Smooth muscle cell (in vitro differentiated cells): ENCODE measurements around the gene NKAIN2. TPM values are rescaled to one million over a fixed set of nuclear protein-coding genes. Genes with fewer than 3 reads are reported as not detected.

Experiments
- DNase-seq: peaks from one replicate; lab custom pipeline; 2025; ENCODE audit not compliant: unreplicated experiment; lab: John Stamatoyannopoulos, UW
- H2AFZ ChIP-seq: fragments of 200-600 bp; sonication (generic); 2 replicates; pipeline ENCODE4 v1.6.0; 2016; ENCODE audit warnings: antibody characterized with exemption, low read depth, mild to moderate bottlenecking
- H3F3A ChIP-seq: fragments of 200-600 bp; sonication (generic); 2 replicates; pipeline ENCODE4 v1.6.0; 2017; ENCODE audit warnings: antibody characterized with exemption, low read depth
- H3K27ac ChIP-seq: fragments of 200-600 bp; sonication (generic); 2 replicates; pipeline ENCODE4 v1.5.1; 2016; ENCODE audit warnings: low read depth, mild to moderate bottlenecking
- H3K27me3 ChIP-seq: fragments of 200-600 bp; sonication (generic); 2 replicates; pipeline ENCODE4 v1.6.1; 2016; ENCODE audit warnings: low read depth, mild to moderate bottlenecking
- H3K36me3 ChIP-seq: fragments of 200-600 bp; sonication (generic); 2 replicates; pipeline ENCODE4 v1.5.1; 2016; ENCODE audit warnings: low read depth
- H3K4me1 ChIP-seq: fragments of 200-600 bp; sonication (generic); 2 replicates; pipeline ENCODE4 v1.5.1; 2016; ENCODE audit warnings: low read depth
- H3K4me2 ChIP-seq: fragments of 200-600 bp; sonication (generic); 2 replicates; pipeline ENCODE4 v1.6.0; 2016; ENCODE audit warnings: mild to moderate bottlenecking
- H3K4me3 ChIP-seq: fragments of 200-600 bp; sonication (generic); 2 replicates; pipeline ENCODE4 v1.5.1; 2016; ENCODE audit warnings: mild to moderate bottlenecking
- H3K79me2 ChIP-seq: fragments of 200-600 bp; sonication (generic); 2 replicates; pipeline ENCODE4 v1.6.0; 2016; ENCODE audit warnings: low read depth, mild to moderate bottlenecking
- H3K9ac ChIP-seq: fragments of 200-600 bp; sonication (generic); 2 replicates; pipeline ENCODE4 v1.6.0; 2016; ENCODE audit warnings: low read depth
- H3K9me3 ChIP-seq: fragments of 200-600 bp; sonication (generic); replicated peaks from 2 replicates; pipeline ENCODE4 v1.5.1; 2016; ENCODE audit warnings: low read depth
- H4K20me1 ChIP-seq: fragments of 200-600 bp; sonication (generic); 2 replicates; pipeline ENCODE4 v1.6.0; 2016; ENCODE audit warnings: low read depth
- WGBS: methylation state at CpG from one replicate; pipeline ENCODE4 v1.1.7; 2016; ENCODE audit warnings: low lambda C conversion rate; 5-methylcytosine and 5-hydroxymethylcytosine counted together
- polyA plus RNA-seq: library from polyadenylated mRNA; unstranded; fragments of >200 nt; fragmentation: Nextera tagmentation; extraction: Ambion mirVana; gene quantifications from 2 replicates; pipeline ENCODE4 v1.2.1, GENCODE V29; 2016
- total RNA-seq: library from RNA; depleted of rRNA; stranded (reverse); fragments of >200 nt; gene quantifications from 2 replicates; pipeline ENCODE4 v1.2.3, GENCODE V29; 2014
- TF ChIP-seq, protein P1 (sequence below): fragments of 200-600 bp; sonication (generic); IDR thresholded peaks from 2 replicates; pipeline ENCODE4 v1.5.1; 2017; ENCODE audit warnings: borderline replicate concordance, mild to moderate bottlenecking, antibody characterized with exemption; ENCODE audit not compliant: insufficient read depth, poor library complexity, severe bottlenecking

Gene NKAIN2
- total and polyA plus RNA-seq, 2 experiments from 2014 or later: 0.09 TPM; not detected in 1

DNA sequence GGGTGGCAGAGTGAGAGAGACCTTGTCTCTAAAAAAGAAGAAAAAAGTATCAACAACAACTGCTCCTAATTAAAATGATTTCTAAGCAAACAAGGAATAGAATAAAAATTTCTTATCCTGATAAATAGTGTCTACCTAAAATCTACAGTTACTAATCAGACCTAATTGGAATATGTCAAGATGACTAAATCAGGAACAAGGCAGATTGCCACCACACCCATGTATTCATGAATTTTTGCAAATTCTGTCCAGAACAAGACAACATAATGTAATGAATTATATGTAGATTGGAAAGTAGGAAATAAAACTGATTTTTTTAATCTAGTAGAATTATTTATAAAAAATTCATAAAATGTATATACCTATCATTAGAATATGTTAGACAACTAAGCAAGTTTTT is 339.8 kb downstream of the NKAIN2 start:
- Histone ChIP-seq H3K27ac (no peak overlapping the region), H3K4me2 (no peak overlapping the region), H3K9me3 (no peaks in the 10 kb centered on the region), H3K4me3 (no peak overlapping the region), H3K9ac (no peak overlapping the region), H3K4me1 (no peaks in the 10 kb centered on the region), H3K79me2 (no peaks in the 10 kb centered on the region), H3K27me3 (no peaks in the 10 kb centered on the region), H4K20me1 (no peaks in the 10 kb centered on the region), H3F3A (no peaks in the 10 kb centered on the region), H3K36me3 (no peaks in the 10 kb centered on the region), H2AFZ (no peak overlapping the region)
- TF ChIP-seq, protein P1, sequence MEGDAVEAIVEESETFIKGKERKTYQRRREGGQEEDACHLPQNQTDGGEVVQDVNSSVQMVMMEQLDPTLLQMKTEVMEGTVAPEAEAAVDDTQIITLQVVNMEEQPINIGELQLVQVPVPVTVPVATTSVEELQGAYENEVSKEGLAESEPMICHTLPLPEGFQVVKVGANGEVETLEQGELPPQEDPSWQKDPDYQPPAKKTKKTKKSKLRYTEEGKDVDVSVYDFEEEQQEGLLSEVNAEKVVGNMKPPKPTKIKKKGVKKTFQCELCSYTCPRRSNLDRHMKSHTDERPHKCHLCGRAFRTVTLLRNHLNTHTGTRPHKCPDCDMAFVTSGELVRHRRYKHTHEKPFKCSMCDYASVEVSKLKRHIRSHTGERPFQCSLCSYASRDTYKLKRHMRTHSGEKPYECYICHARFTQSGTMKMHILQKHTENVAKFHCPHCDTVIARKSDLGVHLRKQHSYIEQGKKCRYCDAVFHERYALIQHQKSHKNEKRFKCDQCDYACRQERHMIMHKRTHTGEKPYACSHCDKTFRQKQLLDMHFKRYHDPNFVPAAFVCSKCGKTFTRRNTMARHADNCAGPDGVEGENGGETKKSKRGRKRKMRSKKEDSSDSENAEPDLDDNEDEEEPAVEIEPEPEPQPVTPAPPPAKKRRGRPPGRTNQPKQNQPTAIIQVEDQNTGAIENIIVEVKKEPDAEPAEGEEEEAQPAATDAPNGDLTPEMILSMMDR: no peak
- DNase-seq: no peak

DNA sequence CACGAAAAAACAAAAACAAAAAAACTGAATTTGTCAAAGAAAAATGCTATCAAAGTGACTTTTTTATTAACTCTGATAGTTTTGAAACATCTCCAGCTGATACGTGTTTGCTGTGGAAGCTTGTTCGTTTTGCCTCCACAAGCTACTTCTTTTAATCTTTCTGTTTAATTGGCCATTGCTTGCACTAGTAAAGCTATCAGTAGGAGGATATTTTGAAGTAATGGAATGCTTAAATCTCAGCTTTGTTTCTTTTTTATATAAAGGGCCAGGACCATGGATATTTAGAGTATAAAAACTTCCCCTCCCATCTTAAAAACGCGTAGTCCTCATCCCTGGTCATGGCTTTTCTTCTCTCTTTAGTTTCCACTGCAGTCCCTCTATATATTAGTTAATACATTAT is 344.0 kb downstream of the NKAIN2 start:
- Histone ChIP-seq H3K27me3 (no peaks in the 10 kb centered on the region), H3F3A (no peaks in the 10 kb centered on the region), H3K36me3 (no peaks in the 10 kb centered on the region), H3K4me1 (no peaks in the 10 kb centered on the region), H3K4me2 (no peak overlapping the region), H3K9ac (no peak overlapping the region), H3K9me3 (no peaks in the 10 kb centered on the region), H4K20me1 (no peaks in the 10 kb centered on the region), H2AFZ (no peak overlapping the region), H3K79me2 (no peaks in the 10 kb centered on the region), H3K4me3 (no peak overlapping the region), H3K27ac (no peak overlapping the region)
- no peak for DNase-seq
- 46% methylated on average over 5 of the region's 5 CpGs for WGBS
- TF ChIP-seq, protein P1: no peak

DNA sequence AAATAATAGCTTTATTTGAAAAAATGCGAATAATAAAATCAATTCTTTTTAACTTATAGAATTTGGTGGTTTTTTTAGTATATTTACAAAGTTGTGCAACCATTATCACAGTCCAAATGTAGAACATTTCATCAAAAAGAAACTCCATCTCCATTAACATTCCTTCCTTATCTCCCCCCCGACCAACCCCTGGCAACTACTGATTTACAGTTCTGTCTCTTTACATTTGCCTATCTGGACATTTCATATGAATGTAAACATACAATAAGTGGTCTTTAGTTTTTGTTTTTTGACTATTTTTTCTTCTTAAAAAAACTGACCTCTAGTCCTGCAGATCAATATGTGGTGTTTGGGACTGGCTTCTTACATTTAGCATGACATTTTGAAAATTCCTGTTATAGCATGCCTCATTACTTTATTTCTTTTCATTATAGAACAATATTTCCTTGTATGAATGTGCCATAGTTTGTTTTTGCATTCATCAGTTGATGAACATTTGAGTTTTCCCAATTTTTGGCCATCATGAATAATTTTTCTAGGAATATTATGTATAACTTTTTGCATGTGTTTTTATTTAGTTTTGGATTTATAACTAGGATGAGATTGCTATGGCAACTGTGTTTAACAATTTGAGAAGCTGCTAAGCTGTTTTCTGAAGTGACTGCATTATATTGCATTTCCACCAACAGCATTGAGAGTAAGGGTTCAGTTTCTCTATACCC is 344.7 kb downstream of the NKAIN2 start:
- Histone ChIP-seq H3F3A (no peaks in the 10 kb centered on the region), H3K9ac (no peak overlapping the region), H3K4me2 (no peak overlapping the region), H3K9me3 (no peaks in the 10 kb centered on the region), H3K27ac (no peak overlapping the region), H3K27me3 (no peaks in the 10 kb centered on the region), H4K20me1 (no peaks in the 10 kb centered on the region), H3K79me2 (no peaks in the 10 kb centered on the region), H3K36me3 (no peaks in the 10 kb centered on the region), H2AFZ (no peak overlapping the region), H3K4me3 (no peak overlapping the region), H3K4me1 (no peaks in the 10 kb centered on the region)
- no peak for DNase-seq
- TF ChIP-seq, protein P1: no peak
- 33% methylated on average over 2 of the region's 2 CpGs for WGBS

DNA sequence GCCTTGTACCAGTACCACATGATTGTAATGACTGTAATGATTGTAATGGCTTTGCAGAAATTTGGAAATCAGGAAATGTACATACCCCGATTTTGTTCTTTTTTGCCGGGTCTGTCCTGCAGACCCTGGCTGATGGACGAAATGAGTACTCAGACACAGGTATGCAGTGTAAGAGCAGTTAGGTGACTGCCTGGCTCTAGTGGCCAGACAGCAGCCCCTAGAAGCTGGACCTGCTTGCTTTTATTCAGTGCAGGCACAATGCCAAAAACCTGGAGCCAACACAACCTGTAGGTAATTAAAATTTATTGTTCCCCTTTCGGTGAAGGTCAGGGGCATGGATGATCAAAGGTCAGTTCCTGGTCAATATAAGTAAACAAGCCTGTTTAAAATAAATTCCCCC is 346.0 kb downstream of the NKAIN2 start:
- no peak overlapping the region for H2AFZ ChIP-seq
- no peaks in the 10 kb centered on the region for H3K4me1 ChIP-seq
- H3K9ac ChIP-seq: no peak overlapping the region
- H3K27ac ChIP-seq: no peak overlapping the region
- no peak for DNase-seq
- H3K4me2 ChIP-seq: no peak overlapping the region
- no peak overlapping the region for H3K4me3 ChIP-seq
- no peaks in the 10 kb centered on the region for H3K27me3 ChIP-seq
- 85% methylated on average over 4 of the region's 4 CpGs for WGBS
- no peaks in the 10 kb centered on the region for H3K9me3 ChIP-seq
- no peaks in the 10 kb centered on the region for H4K20me1 ChIP-seq
- TF ChIP-seq, protein P1: no peak
- H3K36me3 ChIP-seq: no peaks in the 10 kb centered on the region
- no peaks in the 10 kb centered on the region for H3K79me2 ChIP-seq
- H3F3A ChIP-seq: no peaks in the 10 kb centered on the region
